H9 (cell line): Measurements from ENCODE around the gene CXXC1. TPM values are rescaled to one million over a fixed set of nuclear protein-coding genes. Genes with fewer than 3 reads are reported as not detected.

ENCODE experiments used
- DNase-seq: peaks from one replicate; pipeline ENCODE4 v3.0.0-alpha.2; 2017
- H2AFZ ChIP-seq: one replicate; pipeline ENCODE4 v1.6.1; 2013; ENCODE audit warnings: mild to moderate bottlenecking, low read length, control low read depth, moderate library complexity
- H2AK5ac ChIP-seq: 2 replicates; pipeline ENCODE4 v1.6.1; 2013; ENCODE audit warnings: low read length, control low read depth, mixed read lengths; ENCODE audit not compliant: insufficient read length
- H2BK120ac ChIP-seq: one replicate; pipeline ENCODE4 v1.6.1; 2013; ENCODE audit warnings: low read depth, mild to moderate bottlenecking, low read length, control low read depth, inconsistent platforms; ENCODE audit not compliant: poor library complexity, severe bottlenecking
- H2BK12ac ChIP-seq: 2 replicates; pipeline ENCODE4 v1.6.1; 2013; ENCODE audit warnings: low read length, control low read depth, mixed read lengths, low read depth; ENCODE audit not compliant: insufficient read length
- H2BK15ac ChIP-seq: 2 replicates; pipeline ENCODE4 v1.6.1; 2013; ENCODE audit warnings: low read depth, low read length, control low read depth
- H2BK20ac ChIP-seq: one replicate; pipeline ENCODE4 v1.6.1; 2013; ENCODE audit warnings: low read depth, mild to moderate bottlenecking, low read length, control low read depth, inconsistent platforms; ENCODE audit not compliant: poor library complexity, severe bottlenecking
- H2BK5ac ChIP-seq: 2 replicates; pipeline ENCODE4 v1.6.1; 2013; ENCODE audit warnings: low read length, control low read depth, mixed read lengths; ENCODE audit not compliant: insufficient read length
- H3K14ac ChIP-seq: 2 replicates; pipeline ENCODE4 v1.6.1; 2013; ENCODE audit warnings: low read length, control low read depth; ENCODE audit not compliant: insufficient read depth
- H3K18ac ChIP-seq: 2 replicates; pipeline ENCODE4 v1.6.1; 2013; ENCODE audit warnings: low read depth, mild to moderate bottlenecking, mixed read lengths, low read length, control low read depth; ENCODE audit not compliant: insufficient read length
- H3K23ac ChIP-seq: 2 replicates; pipeline ENCODE4 v1.6.1; 2013; ENCODE audit warnings: low read length, control low read depth, mixed read lengths, low read depth; ENCODE audit not compliant: insufficient read length
- H3K23me2 ChIP-seq: 2 replicates; pipeline ENCODE4 v1.6.1; 2013; ENCODE audit warnings: low read depth, mild to moderate bottlenecking, mixed read lengths, low read length, control low read depth; ENCODE audit not compliant: insufficient read length, poor library complexity, severe bottlenecking
- H3K27ac ChIP-seq: 2 replicates; pipeline ENCODE4 v1.5.1; 2013; ENCODE audit warnings: low read length, control low read depth, mixed read lengths, low read depth; ENCODE audit not compliant: insufficient read length
- H3K27me3 ChIP-seq: 2 replicates; pipeline ENCODE4 v1.6.1; 2013; ENCODE audit warnings: low read length, control low read depth, inconsistent platforms; ENCODE audit not compliant: insufficient read depth
- H3K4ac ChIP-seq: 2 replicates; pipeline ENCODE4 v1.6.1; 2013; ENCODE audit warnings: low read depth, mild to moderate bottlenecking, control low read depth, inconsistent platforms, low read length, moderate library complexity
- H3K4me1 ChIP-seq: 2 replicates; pipeline ENCODE4 v1.6.1; 2013; ENCODE audit warnings: low read length, control low read depth, inconsistent platforms; ENCODE audit not compliant: insufficient read depth
- H3K4me2 ChIP-seq: 2 replicates; pipeline ENCODE4 v1.6.1; 2013; ENCODE audit warnings: low read length, control low read depth, mixed read lengths; ENCODE audit not compliant: insufficient read length, insufficient read depth
- H3K56ac ChIP-seq: 2 replicates; pipeline ENCODE4 v1.6.1; 2013; ENCODE audit warnings: low read depth, mild to moderate bottlenecking, mixed read lengths, low read length, control low read depth; ENCODE audit not compliant: insufficient read length
- H3K79me1 ChIP-seq: 2 replicates; pipeline ENCODE4 v1.6.1; 2013; ENCODE audit warnings: low read depth, mild to moderate bottlenecking, moderate library complexity, low read length, control low read depth, inconsistent platforms; ENCODE audit not compliant: insufficient read depth, poor library complexity, severe bottlenecking
- H3K79me2 ChIP-seq: 2 replicates; pipeline ENCODE4 v1.6.1; 2013; ENCODE audit warnings: low read length, control low read depth, inconsistent platforms; ENCODE audit not compliant: insufficient read depth
- H3K9ac ChIP-seq: 2 replicates; pipeline ENCODE4 v1.6.1; 2013; ENCODE audit warnings: low read length, control low read depth, mixed read lengths; ENCODE audit not compliant: insufficient read length; ENCODE audit errors: extremely low read depth
- H3K9me3 ChIP-seq: one replicate; pipeline ENCODE4 v1.6.1; 2013; ENCODE audit warnings: low read depth, low read length, inconsistent platforms; ENCODE audit not compliant: control insufficient read depth
- H3T11ph ChIP-seq: one replicate; pipeline ENCODE4 v1.6.1; 2013; ENCODE audit warnings: mild to moderate bottlenecking, low read length, control low read depth, inconsistent platforms
- H4K20me1 ChIP-seq: one replicate; pipeline ENCODE4 v1.6.1; 2013; ENCODE audit not compliant: control insufficient read depth, insufficient read length, insufficient read depth
- H4K5ac ChIP-seq: 2 replicates; pipeline ENCODE4 v1.6.1; 2013; ENCODE audit warnings: low read depth, mild to moderate bottlenecking, mixed read lengths, low read length, control low read depth; ENCODE audit not compliant: insufficient read length
- H4K8ac ChIP-seq: replicated peaks from 2 replicates; pipeline ENCODE4 v1.6.1; 2013; ENCODE audit warnings: low read length, control low read depth, mixed read lengths, low read depth; ENCODE audit not compliant: insufficient read length
- H4K91ac ChIP-seq: 2 replicates; pipeline ENCODE4 v1.6.1; 2013; ENCODE audit warnings: low read depth, mild to moderate bottlenecking, moderate library complexity, mixed read lengths, low read length, control low read depth; ENCODE audit not compliant: insufficient read length
- H3K27ac Mint-ChIP-seq, 3 experiments: 2 replicates in 2 of 3; 3 replicates in 1 of 3; pipeline ENCODE4 v1.8.0; 2020 to 2021; ENCODE audit warnings: mixed read lengths in 3 of 3, mild to moderate bottlenecking in 1 of 3, moderate library complexity in 1 of 3
- H3K27me3 Mint-ChIP-seq: 2 replicates; pipeline ENCODE4 v1.8.0; 2021; ENCODE audit warnings: low read depth, mild to moderate bottlenecking, moderate library complexity, mixed read lengths
- H3K36me3 Mint-ChIP-seq, 3 experiments: 2 replicates in 2 of 3; 3 replicates in 1 of 3; pipeline ENCODE4 v1.8.0; 2020 to 2021; ENCODE audit warnings: low read depth in 3 of 3, mixed read lengths in 3 of 3; ENCODE audit not compliant: insufficient read depth in 1 of 3
- H3K4me1 Mint-ChIP-seq, 2 experiments: 2 replicates each; pipeline ENCODE4 v1.8.0; 2020; ENCODE audit warnings: mixed read lengths in 2 of 2
- H3K4me3 Mint-ChIP-seq, 2 experiments: 2 replicates in 1 of 2; 3 replicates in 1 of 2; pipeline ENCODE4 v1.8.0; 2020 to 2021; ENCODE audit warnings: mild to moderate bottlenecking in 2 of 2, mixed read lengths in 2 of 2, moderate library complexity in 1 of 2
- H3K9me3 Mint-ChIP-seq, 2 experiments: 2 replicates in 1 of 2; 3 replicates in 1 of 2; pipeline ENCODE4 v1.8.0; 2020; ENCODE audit warnings: mild to moderate bottlenecking in 2 of 2, mixed read lengths in 2 of 2, moderate library complexity in 1 of 2
- CTCF ChIP-seq: fragments of 200-600 bp; sonication (generic); conservative IDR thresholded peaks from 3 replicates; pipeline ENCODE4 v1.8.0; 2021; ENCODE audit warnings: antibody characterized with exemption, mild to moderate bottlenecking
- WGBS: extraction: QIAGEN DNeasy Blood & Tissue Kit; methylation state at CpG from one replicate; pipeline ENCODE4 v1.1.7; 2013; ENCODE audit warnings: missing lambda C conversion rate, low lambda C conversion rate, mixed read lengths; ENCODE audit not compliant: insufficient read length; ENCODE audit errors: extremely low coverage; 5-methylcytosine and 5-hydroxymethylcytosine counted together
- total RNA-seq: library from RNA; stranded (reverse); gene quantifications from 2 replicates; pipeline ENCODE4 v1.2.1, GENCODE V29; 2021

The CXXC1 gene
- total RNA-seq, 1 experiment from 2014 or later: 95.9 TPM

GRCh38 chr18:50273203-50274043 is 14.1 kb downstream of the CXXC1 start:
- peaks cover 2% of the 10 kb centered on the region in 2 experiments; a peak in 3 of 4 replicates for H3K4me1 Mint-ChIP-seq
- H3K27me3 Mint-ChIP-seq: no peaks in the 10 kb centered on the region; the same call in 1 of the 2 replicates
- TF ChIP-seq CTCF: no peak

More at GRCh38 chr18:50273203-50274043, 14.1 kb downstream of the CXXC1 start:
- no peak overlapping the region for H3K4ac ChIP-seq
- no peak overlapping the region for H3K27ac Mint-ChIP-seq
- H3K56ac ChIP-seq: no peak overlapping the region
- no peaks in the 10 kb centered on the region for H3K9me3 Mint-ChIP-seq
- H3K14ac ChIP-seq: no peak overlapping the region
- no peak overlapping the region for H3K23ac ChIP-seq
- H3K4me2 ChIP-seq: no peak overlapping the region
- H4K91ac ChIP-seq: no peak overlapping the region
- no peak overlapping the region for H3K27ac ChIP-seq
- no peaks in the 10 kb centered on the region for H3K9me3 ChIP-seq
- no peak overlapping the region for H3K9ac ChIP-seq
- no peak overlapping the region for H4K8ac ChIP-seq
- no peak for DNase-seq
- H3K79me1 ChIP-seq: no peaks in the 10 kb centered on the region
- no peak overlapping the region for H2AFZ ChIP-seq
- no peak overlapping the region for H2BK5ac ChIP-seq
- H3K18ac ChIP-seq: no peak overlapping the region
- H3T11ph ChIP-seq: no peak overlapping the region
- H3K79me2 ChIP-seq: no peaks in the 10 kb centered on the region
- WGBS: no CpG with 5 or more reads among the region's 23 CpGs
- no peak overlapping the region for H4K5ac ChIP-seq
- no peak overlapping the region for H2BK15ac ChIP-seq
- no peaks in the 10 kb centered on the region for H4K20me1 ChIP-seq
- no peaks in the 10 kb centered on the region for H3K27me3 ChIP-seq
- no peak overlapping the region for H2AK5ac ChIP-seq
- no peaks in the 10 kb centered on the region for H3K4me1 ChIP-seq
- no peaks in the 10 kb centered on the region for H3K23me2 ChIP-seq
- H2BK12ac ChIP-seq: no peak overlapping the region
- H2BK120ac ChIP-seq: no peak overlapping the region
- H3K36me3 Mint-ChIP-seq: peaks cover 42 to 79% (median 78%) of the 10 kb centered on the region in 3 experiments; a peak in 6 of 7 replicates
- H2BK20ac ChIP-seq: no peak overlapping the region
- H3K4me3 Mint-ChIP-seq: no peak overlapping the region; a peak in 1 of 5 replicates
